Uterus (tissue), 2 donors: ENCODE data around the gene PLB1.

Experiments used
- CTCF ChIP-seq, 4 experiments: fragments of 200-600 bp in 2 of 4; fragments of 450-650 bp in 2 of 4; sonication (generic) in 2 of 4; IDR thresholded peaks; one replicate each; pipeline ENCODE4 v1.5.1; 2016 to 2019; ENCODE audit warnings: antibody characterized with exemption in 4 of 4, mild to moderate bottlenecking in 2 of 4, moderate library complexity in 1 of 4
- POLR2A ChIP-seq, 2 donors: fragments of 450-650 bp; IDR thresholded peaks; one replicate each; pipeline ENCODE4 v1.6.1; 2016; ENCODE audit warnings: antibody characterized with exemption in 2 of 2, mild to moderate bottlenecking in 1 of 2, moderate library complexity in 1 of 2

- TF ChIP-seq CTCF (IDR thresholded peaks at IDR 0.05) (no peak), POLR2A (IDR thresholded peaks at IDR 0.05) (no peak)
These were observed 26.6 kb downstream of the PLB1 start for GRCh38 chr2:28522481-28522880.
